Brain pericyte (primary cell): ENCODE measurements around the gene CACNA1C.
"Not testable (repeated sequence)": the region's sequence is repeated elsewhere in the genome, so short reads cannot be mapped to it uniquely, and the experiment has no call there.

ENCODE experiments used
- DNase-seq: peaks from one replicate; pipeline ENCODE4 v3.0.0-alpha.2; 2012; ENCODE audit warnings: low read depth, low spot score

Gene CACNA1C

DNA sequence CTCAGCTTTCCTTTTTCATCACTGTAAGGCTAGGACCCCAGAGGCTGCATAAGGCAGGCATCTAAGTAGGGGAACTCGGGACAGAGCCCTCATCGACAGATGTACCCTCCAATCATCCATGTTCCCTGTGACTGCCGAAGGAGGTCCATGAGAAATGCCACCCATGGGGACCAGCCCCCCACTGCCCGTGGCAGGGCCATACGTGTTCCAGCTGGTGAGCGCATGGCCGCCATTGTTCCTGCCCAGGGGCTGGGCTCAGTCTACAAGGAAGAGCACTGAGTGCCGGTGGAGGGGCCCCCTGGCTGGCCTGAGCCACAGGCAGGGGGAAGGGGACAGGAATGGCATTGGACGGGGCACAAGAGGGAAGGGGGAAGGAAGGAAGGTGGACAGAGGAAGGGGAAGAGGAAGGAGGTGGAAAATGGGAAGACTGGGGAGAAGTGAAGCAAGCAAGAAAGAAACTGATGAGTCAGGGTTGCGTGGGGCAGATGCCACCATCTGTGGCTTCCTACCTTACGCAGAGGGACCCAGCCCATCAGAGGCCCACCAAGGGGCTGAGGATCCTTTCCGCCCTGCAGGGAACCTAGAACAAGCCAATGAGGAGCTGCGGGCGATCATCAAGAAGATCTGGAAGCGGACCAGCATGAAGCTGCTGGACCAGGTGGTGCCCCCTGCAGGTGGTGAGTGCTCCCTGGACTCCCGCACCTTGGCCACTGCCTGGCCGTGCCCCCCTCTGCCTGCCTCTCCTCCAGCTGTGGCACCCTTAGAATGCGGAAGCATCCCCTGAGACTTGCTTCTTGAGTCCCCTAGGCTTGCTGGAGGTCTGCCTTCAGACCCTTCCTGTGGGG, 621.4 kb downstream of the CACNA1C start:
- DNase-seq: no peak

DNA sequence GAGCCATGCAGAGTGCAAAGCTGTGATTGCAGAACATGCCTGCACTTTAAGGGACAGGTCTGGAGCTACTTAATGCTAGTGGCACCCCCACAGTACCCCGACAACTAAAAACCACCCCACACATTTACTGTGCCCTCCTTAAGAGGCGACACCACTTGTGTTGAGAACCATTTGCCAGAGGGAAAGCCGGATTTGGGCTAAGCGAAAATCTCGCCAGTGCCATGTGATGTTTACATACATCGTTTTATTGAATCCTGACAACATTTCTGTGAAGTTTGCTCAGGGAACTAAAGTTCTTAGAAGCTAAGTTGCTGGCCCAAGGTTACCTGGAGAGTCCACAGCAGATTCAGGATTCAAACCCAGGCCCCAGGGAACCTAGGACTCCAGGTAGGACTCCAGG, 623.0 kb downstream of the CACNA1C start:
- no peak for DNase-seq

DNA sequence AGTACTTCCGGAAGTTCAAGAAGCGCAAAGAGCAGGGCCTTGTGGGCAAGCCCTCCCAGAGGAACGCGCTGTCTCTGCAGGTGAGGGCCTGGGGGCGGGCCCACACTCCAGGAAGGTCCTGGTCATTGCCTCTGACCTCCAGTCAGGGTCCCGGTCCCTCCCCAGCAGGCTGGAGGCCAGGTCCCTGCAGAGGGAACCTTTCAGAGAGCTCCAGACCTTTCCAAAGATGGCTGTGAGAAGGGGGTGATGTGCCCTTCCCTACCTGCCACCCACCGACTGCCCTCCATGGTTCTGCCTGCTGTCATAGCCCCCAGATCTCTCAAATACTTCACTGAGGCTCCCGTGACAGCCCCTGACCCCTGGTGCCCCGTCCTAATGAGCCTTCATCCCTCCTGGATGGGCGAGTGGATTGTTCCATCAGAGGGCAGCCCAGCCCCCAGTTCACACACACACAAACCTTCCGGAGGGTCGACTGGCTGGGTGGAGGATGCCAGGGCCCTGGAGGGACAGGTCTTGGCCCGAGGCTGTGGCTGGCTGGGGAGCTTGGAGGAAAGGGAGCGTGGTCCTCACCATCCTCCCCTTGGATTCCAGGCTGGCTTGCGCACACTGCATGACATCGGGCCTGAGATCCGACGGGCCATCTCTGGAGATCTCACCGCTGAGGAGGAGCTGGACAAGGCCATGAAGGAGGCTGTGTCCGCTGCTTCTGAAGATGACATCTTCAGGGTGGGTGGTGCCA, 624.5 kb downstream of the CACNA1C start:
- DNase-seq: no peak

DNA sequence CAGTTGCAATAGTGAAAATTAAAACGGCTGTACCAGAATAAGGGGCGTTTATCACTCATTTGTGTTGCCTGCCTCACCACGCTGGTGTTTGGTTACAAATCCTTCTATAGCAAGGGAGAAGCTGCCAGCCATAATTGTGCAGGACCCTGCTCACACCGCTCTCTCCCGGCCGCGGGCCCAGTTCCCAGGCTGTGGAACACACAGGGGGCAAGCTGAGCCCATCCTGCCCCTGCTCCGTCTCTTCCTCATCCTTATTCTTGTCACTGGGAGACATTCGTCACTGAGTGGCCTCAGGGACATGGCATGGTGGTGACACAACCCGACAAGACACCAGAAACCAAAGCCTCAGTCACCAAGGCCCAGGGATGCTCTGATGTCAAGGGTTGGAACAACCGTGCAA, 625.6 kb downstream of the CACNA1C start:
- DNase-seq: no peak

DNA sequence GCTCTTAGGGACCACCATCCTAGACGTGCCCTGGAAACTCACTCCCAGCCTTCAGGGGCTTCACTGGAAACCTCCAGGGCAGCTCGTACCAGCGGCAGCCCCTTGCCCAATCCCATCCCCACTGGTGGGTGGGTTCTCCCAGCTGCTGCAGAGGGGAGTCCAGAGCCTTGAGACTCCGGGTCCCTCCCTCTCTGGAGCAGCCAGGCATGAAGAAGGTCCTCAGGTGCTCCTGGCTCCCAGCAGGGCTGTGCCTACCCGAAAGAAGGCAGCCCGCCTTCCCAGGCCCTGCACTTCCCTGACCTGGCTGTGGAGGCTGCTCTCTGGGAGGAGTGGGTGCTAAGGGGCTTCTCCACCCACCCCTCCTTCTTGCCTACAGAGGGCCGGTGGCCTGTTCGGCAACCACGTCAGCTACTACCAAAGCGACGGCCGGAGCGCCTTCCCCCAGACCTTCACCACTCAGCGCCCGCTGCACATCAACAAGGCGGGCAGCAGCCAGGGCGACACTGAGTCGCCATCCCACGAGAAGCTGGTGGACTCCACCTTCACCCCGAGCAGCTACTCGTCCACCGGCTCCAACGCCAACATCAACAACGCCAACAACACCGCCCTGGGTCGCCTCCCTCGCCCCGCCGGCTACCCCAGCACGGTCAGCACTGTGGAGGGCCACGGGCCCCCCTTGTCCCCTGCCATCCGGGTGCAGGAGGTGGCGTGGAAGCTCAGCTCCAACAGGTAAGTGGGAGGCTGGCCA, 626.5 kb downstream of the CACNA1C start:
- no peak for DNase-seq

DNA sequence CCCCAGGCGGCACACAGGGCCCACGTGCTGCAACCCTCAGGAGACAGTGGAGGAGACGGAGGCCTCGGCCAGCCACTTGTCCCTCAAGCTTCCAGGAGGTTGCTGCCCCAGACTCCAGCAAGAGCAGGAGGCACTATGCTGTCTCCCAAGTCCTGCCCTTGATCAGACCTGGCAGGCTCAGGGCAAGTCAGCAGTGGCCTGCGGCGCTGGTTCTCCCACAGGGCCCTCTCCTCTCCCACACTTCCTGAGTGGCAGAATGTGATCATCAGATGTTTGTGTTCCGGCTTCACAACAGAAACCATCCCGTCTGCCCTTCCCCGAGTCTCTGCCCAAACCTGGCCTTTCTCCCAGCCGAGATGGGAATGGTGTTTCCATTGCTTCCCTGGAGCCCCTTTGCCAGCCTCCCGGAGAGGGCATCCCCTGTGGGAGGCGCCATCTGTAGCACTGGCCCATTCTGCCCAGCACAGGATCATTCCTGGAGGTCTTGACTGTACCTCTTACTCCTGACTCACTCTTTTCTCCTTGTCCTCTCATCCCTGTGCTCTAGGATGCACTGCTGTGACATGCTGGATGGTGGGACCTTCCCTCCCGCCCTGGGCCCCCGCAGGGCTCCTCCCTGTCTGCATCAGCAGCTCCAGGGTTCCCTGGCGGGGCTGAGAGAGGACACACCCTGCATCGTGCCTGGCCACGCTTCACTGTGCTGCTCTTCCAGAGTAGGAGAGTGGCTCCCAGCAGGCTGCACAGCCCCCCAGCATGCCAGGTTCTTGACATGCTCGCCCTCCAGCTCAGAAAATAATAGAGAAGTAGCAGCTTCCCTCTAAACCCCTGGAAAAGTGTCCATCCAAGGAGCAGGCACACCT, 627.3 kb downstream of the CACNA1C start:
- DNase-seq: no peak

DNA sequence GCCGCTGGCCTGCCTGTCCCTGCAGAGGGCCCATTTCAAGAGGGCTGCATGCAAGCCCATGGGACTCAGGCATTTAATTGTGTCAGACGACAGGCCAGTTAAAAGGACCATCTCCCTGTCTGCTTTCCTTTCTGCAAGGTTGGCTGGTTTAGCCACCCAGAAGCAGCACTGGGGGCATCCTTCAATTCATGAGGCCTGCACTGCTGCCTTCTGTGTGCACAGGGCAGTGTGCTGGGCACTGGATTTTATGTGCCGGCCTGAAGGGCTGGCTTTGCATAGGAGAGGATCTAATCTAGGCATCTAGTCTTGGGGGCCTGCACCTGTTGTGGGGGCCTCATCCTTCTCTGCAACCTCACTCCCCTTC, 627.9 kb downstream of the CACNA1C start:
- DNase-seq: no peak

DNA sequence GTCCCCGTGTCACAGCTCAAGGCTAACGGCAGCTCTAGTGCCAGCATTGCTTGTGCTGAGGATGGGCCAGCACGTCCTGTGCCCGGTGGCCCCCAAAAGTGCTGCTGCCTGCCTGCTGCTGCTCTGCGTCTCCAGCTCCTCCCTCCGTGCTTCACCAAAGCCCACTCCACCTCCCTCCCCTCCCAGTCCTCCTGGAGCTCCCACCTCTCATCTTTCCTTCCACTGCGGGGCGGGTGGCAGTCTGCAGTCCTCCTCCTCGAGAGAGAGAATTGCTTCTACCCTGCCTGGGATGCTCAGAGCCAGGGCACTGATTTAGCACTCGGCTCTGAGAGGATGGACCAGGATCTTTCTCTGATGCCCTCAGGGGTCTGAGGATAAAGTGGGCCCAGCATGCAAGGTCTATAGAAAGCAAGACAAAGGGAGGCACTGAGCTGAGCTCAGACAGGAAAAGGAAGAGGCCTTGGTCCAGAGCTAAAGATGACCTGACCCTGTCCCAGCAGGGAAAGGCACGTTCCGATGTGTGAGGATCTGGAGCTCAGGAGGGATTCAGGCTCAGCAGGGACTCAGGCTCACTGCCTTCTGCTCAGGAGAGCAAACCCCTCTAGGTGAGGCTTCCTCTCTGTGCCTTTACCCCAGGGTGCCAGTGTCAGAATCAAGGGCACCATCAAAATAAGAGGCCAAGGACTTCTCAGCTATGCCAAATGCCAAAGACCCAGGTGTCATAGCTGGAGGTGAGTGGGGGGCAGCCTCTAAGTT, 628.8 kb downstream of the CACNA1C start:
- DNase-seq: no peak

DNA sequence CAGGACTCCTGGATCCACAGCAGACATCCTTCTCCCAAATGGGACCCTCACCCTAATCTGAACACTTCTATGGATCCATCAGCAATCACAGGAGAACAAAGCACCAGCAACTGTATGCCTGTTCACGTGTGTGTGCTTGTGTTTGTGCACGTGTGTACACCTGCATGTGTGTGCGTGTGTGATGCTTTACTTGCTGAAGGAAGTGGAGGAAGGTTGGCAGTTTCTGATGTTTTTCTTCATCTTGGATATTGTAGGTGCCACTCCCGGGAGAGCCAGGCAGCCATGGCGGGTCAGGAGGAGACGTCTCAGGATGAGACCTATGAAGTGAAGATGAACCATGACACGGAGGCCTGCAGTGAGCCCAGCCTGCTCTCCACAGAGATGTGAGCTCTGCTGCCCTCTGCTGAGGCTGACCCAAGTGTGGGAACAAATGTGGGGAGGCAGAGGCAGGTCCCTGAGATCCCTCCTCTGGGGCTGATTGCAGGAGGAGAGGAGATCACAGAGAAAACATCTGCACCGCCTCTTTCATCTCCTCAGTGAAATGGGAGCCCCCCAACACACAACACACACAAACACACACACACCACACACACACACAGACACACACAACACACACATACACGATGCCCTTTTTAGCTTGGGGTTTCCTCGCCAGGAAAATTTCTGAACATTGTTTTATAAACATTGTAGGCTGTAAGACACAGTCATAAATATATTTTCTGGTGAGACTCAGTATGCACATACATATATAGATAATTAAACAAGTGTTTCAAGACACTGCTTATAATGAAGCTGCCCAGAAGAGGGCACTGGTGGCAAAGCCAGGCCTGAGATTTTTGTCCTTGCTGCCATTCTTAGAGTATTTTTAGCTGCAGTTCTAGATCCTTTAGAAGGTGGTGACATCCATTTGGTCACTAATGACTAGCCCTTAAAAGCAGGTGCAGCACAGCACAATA, 629.8 kb downstream of the CACNA1C start:
- no peak for DNase-seq

DNA sequence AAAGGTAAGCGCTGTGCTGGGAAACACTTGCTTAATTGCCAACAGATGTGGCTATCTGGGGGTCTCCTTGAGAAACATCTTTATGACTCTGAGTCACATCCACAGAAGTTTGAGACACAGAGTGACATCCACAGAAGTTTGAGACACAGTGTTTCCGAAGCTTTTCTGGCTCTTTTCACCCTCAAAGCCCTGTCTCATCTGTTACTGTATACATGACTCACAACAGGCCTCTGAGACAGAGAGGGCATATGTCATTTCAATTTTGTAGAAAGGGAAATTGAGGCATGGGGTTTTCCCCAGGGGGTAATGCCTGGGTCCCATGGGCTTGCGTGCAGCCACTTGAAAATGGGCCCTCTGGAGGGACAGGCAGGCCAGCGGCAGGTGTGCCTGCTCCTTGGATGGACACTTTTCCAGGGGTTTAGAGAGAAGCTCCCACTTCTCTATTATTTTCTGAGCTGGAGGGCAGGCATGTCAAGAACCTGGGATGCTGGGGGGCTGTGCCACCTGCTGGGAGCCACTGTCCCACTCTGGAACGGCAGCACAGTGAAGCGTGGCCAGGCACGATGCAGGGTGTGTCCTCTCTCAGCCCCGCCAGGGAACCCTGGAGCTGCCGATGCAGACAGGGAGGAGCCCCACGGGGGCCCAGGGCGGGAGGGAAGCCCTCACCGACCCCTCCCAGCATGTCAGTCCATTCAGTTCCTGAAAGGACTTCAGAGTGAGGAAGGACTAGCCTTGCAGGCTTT, 630.7 kb downstream of the CACNA1C start:
- DNase-seq: no peak

DNA sequence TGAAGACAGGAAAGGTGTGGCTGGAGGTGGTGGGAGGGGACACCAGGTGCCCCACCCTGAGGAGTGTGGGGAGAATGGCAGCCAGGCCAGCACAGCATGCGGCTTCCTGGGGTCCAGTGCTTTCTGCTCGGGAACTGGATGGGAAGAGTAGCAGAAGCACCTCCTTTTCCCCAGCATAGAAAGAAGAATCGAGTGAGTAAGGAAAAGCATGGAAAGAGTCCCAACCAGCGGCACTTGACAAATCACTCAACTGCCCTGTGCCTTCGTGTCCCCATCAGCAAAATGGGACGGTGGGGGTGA, 631.2 kb downstream of the CACNA1C start:
- DNase-seq: not testable (repeated sequence)

DNA sequence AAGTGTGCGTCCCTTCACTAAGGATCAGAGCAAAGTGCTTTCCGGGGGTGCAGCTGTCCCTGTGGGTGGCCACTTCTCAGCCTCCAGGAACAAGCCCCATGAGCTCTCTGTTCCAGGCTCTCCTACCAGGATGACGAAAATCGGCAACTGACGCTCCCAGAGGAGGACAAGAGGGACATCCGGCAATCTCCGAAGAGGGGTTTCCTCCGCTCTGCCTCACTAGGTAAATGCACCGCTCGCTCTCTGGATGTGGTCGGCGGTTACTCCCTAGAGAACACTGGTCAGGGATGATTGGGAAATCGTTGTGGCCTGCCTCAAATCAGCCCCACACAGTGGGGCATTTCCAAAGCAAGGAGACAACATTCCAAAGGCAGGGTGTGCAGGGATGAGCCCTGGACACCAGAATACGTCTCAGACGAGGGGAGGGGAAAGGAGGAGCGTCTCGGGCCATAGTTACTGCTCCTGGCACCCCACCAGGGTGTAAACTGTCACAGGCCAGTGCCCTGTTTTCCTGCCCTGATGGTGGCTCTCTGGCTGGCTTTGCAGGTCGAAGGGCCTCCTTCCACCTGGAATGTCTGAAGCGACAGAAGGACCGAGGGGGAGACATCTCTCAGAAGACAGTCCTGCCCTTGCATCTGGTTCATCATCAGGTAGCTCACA, 633.0 kb downstream of the CACNA1C start:
- DNase-seq: not testable (repeated sequence)

DNA sequence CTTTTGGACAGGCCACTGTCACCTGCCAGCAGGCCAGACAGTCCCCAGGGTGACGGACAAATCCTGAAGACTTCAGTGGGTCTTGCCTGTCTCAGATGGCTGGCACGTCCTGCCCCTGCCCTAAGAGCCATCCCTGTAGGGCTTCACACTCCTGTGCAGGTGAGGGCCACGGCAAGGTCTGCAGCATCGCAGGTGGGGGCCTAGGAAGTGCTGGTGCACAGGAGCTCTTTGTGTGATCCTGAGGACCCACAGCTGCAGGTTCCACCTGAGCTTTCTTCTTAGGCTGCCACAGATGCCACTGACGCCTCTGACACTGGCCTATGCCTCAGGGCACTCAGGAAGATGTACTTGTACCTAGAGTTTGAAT, 633.5 kb downstream of the CACNA1C start:
- DNase-seq: no peak

DNA sequence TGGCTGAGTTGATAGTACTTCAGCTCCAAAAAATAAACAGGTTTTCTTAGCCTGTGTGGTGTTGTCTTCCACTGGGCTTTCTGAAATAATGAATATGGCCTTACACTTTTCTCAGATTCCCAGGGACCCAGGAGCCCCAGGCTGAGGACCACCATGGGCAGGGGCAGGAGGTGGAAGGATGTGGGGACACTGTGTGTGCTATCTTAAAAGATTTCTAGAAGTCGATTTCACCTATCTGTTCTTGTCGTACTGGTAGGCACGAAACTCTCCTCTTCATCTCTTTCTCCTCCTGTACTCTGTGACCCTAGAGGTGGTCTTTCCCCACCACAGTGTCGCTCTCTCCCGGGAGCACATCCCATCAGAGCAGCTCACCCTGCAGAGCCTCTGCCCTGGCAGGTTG, 634.3 kb downstream of the CACNA1C start:
- no peak for DNase-seq

DNA sequence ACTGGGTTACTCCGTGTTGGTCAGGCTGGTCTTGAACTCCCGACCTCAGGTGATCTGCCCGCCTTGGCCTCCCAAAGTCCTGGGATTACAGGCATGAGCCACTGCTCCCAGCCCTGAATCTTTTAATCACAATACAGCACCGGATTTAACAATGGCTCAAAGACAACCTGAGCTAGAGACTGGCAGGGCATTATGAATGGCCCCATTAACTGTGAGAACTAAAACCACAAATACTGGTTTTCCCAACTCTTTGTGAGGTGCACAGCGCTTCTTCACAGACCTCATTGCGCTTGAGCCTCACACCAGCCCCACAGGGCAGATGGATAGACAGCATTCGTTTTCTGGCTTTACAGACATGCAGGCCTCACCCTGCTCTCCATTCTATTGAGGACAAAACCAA, 634.9 kb downstream of the CACNA1C start:
- DNase-seq: no peak

DNA sequence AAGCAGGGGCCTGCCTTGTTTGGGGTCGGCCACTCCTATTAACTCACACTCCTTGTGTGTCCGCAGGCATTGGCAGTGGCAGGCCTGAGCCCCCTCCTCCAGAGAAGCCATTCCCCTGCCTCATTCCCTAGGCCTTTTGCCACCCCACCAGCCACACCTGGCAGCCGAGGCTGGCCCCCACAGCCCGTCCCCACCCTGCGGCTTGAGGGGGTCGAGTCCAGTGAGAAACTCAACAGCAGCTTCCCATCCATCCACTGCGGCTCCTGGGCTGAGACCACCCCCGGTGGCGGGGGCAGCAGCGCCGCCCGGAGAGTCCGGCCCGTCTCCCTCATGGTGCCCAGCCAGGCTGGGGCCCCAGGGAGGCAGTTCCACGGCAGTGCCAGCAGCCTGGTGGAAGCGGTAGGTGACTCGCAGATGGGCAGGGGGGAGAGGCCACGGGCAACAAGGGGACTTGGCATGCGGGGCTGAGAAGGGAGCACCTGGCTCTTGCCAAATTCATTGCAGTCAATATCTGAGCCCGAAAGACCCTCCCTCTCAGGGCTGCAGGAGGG, 635.7 kb downstream of the CACNA1C start:
- no peak for DNase-seq

DNA sequence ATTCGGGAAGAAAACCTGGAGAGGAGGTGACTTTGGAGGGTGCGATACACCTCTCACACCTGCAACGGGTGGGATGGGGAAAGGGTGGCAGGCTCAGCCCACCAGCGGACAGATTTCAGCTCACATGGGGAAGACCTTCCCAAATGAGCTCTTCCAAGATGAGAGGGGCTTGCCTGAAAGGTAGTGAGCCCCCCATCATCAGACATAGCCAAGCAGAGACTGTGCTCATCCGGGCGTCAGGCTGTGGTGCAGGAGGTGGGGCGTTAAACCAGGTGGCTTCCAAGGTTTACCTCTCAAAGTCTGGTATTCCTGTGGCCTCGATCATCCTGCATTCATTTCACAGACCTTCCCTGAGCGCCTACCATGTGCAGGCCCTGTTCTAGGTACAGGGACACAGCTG, 636.6 kb downstream of the CACNA1C start:
- no peak for DNase-seq

DNA sequence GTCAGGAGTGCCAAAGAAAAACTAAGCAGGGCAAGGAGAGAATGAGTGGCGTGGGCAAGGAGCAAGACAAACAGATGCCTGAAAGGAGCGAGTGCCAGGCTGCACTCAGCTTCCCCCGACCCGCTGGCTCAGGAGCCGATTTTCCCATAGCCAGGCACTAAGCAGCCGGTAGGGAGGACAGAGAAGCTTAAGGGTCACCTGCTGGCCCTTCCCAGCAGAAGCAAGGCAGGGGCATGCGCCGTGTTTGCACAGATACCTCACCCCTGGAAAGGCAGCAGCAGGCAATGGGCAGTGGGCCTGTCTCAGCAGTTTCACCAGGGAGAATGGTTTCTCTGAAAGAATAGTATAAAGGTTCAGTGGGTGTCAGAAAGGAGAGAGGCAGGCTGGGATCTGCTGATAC, 637.1 kb downstream of the CACNA1C start:
- no peak for DNase-seq
